C4-2B (cell line): Measurements from ENCODE around the gene PJA1.

Source experiments
- H3K27ac ChIP-seq: fragments of 450-650 bp; 2 replicates; pipeline ENCODE4 v1.5.1; 2017
- ZFX ChIP-seq: fragments of 450-650 bp; IDR thresholded peaks from 2 replicates; pipeline ENCODE4 v1.6.1; 2017
- TF ChIP-seq, protein P1 (sequence below): fragments of 450-650 bp; conservative IDR thresholded peaks from 2 replicates; pipeline ENCODE4 v1.5.1; 2017; ENCODE audit warnings: mild to moderate bottlenecking

Gene PJA1

DNA sequence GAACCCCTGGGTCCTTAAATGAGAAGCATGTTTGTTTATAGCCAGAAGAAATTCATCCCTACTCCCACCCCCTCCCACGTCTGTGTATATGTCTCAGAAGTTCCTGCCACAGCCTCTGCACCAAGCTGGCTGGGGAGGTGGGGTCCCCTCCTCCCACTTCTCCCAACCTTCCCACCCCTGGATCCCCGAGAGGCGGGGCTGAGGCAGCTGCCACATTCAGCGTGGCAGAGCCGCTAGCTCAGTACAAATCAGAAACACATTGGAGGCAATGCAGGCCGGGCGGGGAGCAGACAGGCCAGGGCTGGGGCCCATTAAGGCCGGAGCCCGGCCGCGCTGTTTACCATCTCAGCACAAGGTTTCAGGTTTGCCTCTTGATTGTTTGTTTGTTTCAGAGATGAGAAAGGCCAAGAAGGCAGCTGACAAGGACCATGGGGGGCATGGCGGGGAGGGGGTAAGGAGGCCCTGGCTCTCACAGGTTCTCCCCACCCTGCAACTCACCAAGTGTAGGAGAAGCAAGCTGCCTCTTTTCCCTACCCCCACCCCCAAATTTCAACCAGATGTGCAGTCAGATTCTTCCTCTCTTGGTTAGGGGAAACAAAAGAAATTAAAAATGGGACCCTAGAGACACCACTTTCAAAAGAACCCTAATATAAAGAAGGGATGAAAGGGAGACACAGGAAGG is 22.3 kb downstream of the PJA1 start:
- H3K27ac ChIP-seq: no peak overlapping the region
- no peak for TF ChIP-seq ZFX
- TF ChIP-seq, protein P1, sequence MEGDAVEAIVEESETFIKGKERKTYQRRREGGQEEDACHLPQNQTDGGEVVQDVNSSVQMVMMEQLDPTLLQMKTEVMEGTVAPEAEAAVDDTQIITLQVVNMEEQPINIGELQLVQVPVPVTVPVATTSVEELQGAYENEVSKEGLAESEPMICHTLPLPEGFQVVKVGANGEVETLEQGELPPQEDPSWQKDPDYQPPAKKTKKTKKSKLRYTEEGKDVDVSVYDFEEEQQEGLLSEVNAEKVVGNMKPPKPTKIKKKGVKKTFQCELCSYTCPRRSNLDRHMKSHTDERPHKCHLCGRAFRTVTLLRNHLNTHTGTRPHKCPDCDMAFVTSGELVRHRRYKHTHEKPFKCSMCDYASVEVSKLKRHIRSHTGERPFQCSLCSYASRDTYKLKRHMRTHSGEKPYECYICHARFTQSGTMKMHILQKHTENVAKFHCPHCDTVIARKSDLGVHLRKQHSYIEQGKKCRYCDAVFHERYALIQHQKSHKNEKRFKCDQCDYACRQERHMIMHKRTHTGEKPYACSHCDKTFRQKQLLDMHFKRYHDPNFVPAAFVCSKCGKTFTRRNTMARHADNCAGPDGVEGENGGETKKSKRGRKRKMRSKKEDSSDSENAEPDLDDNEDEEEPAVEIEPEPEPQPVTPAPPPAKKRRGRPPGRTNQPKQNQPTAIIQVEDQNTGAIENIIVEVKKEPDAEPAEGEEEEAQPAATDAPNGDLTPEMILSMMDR: no peak

DNA sequence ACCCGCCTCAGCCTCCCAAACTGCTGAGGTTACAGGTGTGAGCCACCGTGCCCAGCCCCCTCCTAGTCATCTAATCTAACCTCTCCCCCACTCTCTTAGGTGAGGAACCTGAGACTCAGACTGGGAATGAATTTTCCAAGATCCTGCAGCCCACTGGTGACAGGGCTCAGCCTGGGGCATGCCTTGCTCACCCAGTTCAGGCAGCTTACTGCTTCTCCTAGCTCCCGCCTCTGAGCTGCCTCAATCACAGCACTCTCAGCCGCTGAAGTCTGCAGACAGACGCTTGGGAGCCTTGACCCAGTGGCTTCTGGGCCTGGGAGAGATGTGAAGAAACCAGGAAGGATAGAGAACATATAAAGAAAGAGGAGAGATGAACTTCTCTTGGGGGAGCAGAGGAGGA is 24.4 kb downstream of the PJA1 start:
- no peak for TF ChIP-seq ZFX
- TF ChIP-seq, protein P1: no peak
- no peak overlapping the region for H3K27ac ChIP-seq

DNA sequence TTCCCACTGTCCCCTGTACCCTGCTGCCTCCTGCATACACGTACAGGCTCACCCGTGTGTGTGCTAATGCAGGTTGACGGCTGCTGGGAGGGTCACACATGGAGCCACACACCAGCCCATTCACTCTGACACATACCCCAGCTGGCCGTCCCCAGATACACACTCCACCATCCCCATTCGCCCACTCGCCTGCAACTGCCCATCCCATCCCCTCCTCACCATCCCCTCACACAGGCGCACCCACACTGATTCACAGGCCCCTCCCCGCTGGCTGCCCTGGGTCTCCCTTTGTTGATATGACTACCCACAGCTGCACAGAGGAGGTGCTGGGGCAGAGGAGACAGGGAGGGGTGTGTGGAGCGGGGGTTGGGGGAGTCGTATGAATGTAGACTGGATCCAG is 25.7 kb downstream of the PJA1 start:
- no peak overlapping the region for H3K27ac ChIP-seq
- TF ChIP-seq, protein P1: no peak
- TF ChIP-seq ZFX: no peak

DNA sequence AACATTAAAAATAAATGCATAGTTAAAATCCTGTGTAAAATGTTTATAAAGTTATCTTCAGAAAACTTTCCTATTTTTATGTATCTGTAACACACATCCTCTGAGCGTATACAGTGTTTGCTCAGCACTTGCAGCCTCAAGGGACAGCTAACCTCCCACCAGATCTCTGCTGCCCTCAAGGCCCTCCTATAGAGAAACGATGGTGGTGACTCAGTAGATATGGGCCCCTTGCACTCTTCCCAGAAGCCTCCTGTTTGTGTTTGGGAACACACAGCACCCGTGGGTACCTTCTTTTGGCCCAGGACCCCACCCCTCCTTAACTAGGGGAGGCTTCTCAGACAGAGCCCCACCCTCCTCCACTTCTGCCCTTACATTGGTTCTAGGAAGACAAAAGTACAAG is 26.7 kb downstream of the PJA1 start:
- no peak overlapping the region for H3K27ac ChIP-seq
- TF ChIP-seq, protein P1: no peak

DNA sequence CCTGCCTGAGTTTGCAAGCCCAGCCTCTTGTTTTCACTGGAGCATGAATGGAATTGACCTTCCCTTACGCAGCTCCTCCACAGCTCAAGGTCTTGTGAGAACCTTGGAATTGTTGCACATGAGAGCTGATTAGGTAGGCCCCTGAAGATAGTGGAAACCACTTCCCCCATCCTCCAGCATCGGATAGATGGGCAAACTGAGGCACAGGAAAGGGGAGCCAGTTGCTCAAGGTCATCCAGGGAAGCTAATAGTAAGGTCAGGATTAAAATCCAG is 27.2 kb downstream of the PJA1 start:
- no peak for TF ChIP-seq ZFX
- TF ChIP-seq, protein P1: no peak
- no peak overlapping the region for H3K27ac ChIP-seq

DNA sequence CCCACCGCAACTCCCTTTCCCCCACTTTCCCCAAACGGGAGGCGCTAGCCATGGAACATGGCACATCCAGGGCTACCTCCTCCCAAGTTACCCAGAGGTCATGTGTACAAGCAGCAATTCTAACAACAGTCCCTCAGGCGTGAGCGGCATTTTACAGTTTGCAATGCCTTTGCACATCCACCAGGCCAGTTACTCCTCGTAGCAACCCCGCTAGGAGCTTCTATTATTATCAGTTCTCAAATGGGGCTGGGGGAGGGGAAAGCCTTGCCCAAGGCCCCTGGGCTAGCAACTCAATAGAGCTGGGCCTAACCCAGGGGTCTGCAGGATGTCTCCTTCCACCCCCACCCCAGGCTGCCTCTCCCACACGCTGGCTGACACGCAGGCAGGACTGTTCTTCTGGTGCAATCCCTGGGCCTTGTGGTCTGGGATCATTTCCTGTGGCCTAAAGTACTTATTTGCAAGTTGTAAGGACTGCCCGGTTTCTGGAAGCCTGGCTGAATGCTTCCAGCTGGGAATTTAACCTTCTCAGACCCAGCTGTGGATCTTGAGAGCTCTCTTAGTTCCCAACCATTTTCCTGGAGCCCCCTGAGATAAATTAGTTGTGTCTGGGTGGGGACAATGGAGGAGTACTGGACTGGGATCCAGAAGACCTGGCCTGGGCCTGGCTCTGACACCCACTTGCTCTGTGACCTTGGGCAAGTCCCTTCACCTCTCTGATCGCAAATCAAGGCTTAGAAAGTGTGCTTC is 27.7 kb downstream of the PJA1 start:
- no peak overlapping the region for H3K27ac ChIP-seq
- TF ChIP-seq, protein P1: no peak
- TF ChIP-seq ZFX: no peak

DNA sequence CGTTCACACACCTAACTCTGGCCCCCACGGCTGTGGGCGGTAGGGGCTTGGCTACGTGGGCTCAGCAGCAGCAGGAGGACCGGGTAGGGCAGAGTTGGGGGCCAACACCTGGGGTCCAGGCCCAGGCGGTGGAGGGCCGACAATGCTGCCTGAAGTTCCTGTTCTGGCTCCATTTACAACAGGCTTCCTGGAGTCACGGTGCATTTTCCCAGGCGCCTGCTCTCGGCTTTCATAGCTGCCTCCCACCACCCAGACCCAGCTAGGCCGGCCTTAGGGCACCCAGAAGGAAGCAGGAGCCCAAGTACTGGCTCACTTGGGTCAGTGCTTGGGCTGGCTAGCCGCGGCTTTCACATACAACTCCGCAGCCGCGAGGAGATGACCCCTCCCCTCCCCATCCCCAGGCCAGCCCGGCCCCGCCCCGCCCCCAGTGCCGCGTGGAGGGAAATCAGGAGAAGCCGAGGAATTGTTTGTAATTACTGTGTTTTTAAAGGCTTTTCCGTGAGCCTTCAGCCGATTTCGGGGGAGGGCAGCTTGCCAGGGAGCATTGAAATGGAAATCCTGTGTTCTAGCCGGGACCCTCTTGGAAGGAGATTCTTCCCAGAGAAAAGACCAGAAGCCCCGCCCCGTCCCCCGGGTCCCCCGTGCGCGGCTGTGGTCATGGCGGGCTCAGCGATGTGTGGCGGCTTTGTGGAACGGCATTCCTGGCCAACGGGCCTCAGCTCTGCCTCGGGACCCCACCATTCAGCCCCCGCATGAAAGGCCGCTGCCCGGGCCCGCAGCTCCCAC is 28.5 kb downstream of the PJA1 start:
- no peak overlapping the region for H3K27ac ChIP-seq
- TF ChIP-seq, protein P1: no peak
- TF ChIP-seq ZFX: no peak
